H1 (cell line): Measurements from ENCODE around the gene GIPC2. TPM values are rescaled to one million over a fixed set of nuclear protein-coding genes. Genes with fewer than 3 reads are reported as not detected.

Experiments used
- CTCF ChIA-PET: fragments of 300-600 bp; sonication (Branson Sonifier 250); formaldehyde crosslinking; loops from one replicate; lab custom pipeline; 2021; ENCODE audit not compliant: partially characterized antibody; lab: Charles Lee
- POLR2A ChIA-PET: fragments of 300-600 bp; sonication (Branson Sonifier 250); formaldehyde crosslinking; loops from one replicate; lab custom pipeline; 2021; ENCODE audit warnings: inconsistent platforms; ENCODE audit not compliant: partially characterized antibody; lab: Charles Lee
- DNase-seq, 2 experiments: peaks; one replicate each; pipeline versions ENCODE4 v3.0.0 to v3.0.0-alpha.2; 2010 to 2022; ENCODE audit warnings: low spot score in 2 of 2, low read depth in 1 of 2, mixed read lengths in 1 of 2
- FAIRE-seq: peaks from 2 replicates; lab custom pipeline; 2011; peaks lifted over from hg19 to GRCh38; lab: Jason Lieb, UNC
- H2AFZ ChIP-seq: 2 replicates; pipeline ENCODE4 v1.8.1; 2012; ENCODE audit warnings: low read length, inconsistent platforms
- H2AK5ac ChIP-seq: 2 replicates; pipeline ENCODE4 v1.6.1; 2013; ENCODE audit warnings: low read depth, low read length
- H2BK120ac ChIP-seq: replicated peaks from 2 replicates; pipeline ENCODE3; 2013; ENCODE audit warnings: low read depth, low read length, inconsistent platforms
- H2BK12ac ChIP-seq: 2 replicates; pipeline ENCODE4 v1.6.1; 2013; ENCODE audit warnings: low read depth, low read length
- H2BK15ac ChIP-seq: 2 replicates; pipeline ENCODE4 v1.6.1; 2013; ENCODE audit warnings: low read length
- H2BK20ac ChIP-seq: 2 replicates; pipeline ENCODE4 v1.6.1; 2013; ENCODE audit warnings: low read length
- H2BK5ac ChIP-seq: 2 replicates; pipeline ENCODE4 v1.6.1; 2013; ENCODE audit warnings: low read depth, low read length
- H3K14ac ChIP-seq: 2 replicates; pipeline ENCODE4 v1.6.1; 2013; ENCODE audit warnings: inconsistent platforms; ENCODE audit not compliant: insufficient read length
- H3K18ac ChIP-seq: 2 replicates; pipeline ENCODE4 v1.6.1; 2013; ENCODE audit warnings: low read length; ENCODE audit errors: extremely low read depth
- H3K23ac ChIP-seq: 2 replicates; pipeline ENCODE4 v1.6.1; 2013; ENCODE audit warnings: inconsistent platforms; ENCODE audit not compliant: insufficient read length
- H3K23me2 ChIP-seq: 2 replicates; pipeline ENCODE4 v1.6.1; 2013; ENCODE audit warnings: low read depth, low read length
- H3K27ac ChIP-seq: 2 replicates; pipeline ENCODE4 v1.6.1; 2011; ENCODE audit warnings: low read depth, low read length, inconsistent platforms
- H3K27me3 ChIP-seq, 4 experiments: replicated peaks in 1 of 4; 1 replicate in 1 of 4; 2 replicates in 3 of 4; pipeline versions ENCODE4 v1.6.1 to v1.8.1; 2011 to 2013; ENCODE audit warnings: low read length in 3 of 4, mild to moderate bottlenecking in 3 of 4, inconsistent platforms in 2 of 4, mixed read lengths in 2 of 4, moderate library complexity in 1 of 4; ENCODE audit not compliant: control insufficient read depth in 3 of 4, insufficient read depth in 3 of 4; ENCODE audit errors: extremely low read depth in 1 of 4
- H3K36me3 ChIP-seq, 4 experiments: 2 replicates each; pipeline versions ENCODE4 v1.6.1 to v1.8.1; 2011 to 2013; ENCODE audit warnings: mild to moderate bottlenecking in 4 of 4, low read length in 3 of 4, moderate library complexity in 2 of 4, control low read depth in 1 of 4, inconsistent platforms in 1 of 4; ENCODE audit not compliant: insufficient read depth in 4 of 4, control insufficient read depth in 2 of 4
- H3K4ac ChIP-seq: replicated peaks from 2 replicates; pipeline ENCODE3; 2013; ENCODE audit warnings: low read length, low read depth, mixed read lengths, inconsistent platforms; ENCODE audit not compliant: insufficient read length
- H3K4me1 ChIP-seq, 4 experiments: replicated peaks in 1 of 4; 1 replicate in 1 of 4; 2 replicates in 3 of 4; pipeline versions ENCODE4 v1.6.1 to v1.8.1; 2011 to 2013; ENCODE audit warnings: low read length in 3 of 4, inconsistent platforms in 2 of 4, mixed read lengths in 1 of 4; ENCODE audit not compliant: insufficient read depth in 4 of 4, control insufficient read depth in 3 of 4
- H3K4me2 ChIP-seq, 2 experiments: 2 replicates each; pipeline versions ENCODE4 v1.6.1 to v1.8.1; 2011 to 2013; ENCODE audit warnings: low read depth in 2 of 2, low read length in 2 of 2, control low read depth in 1 of 2, inconsistent platforms in 1 of 2, mild to moderate bottlenecking in 1 of 2; ENCODE audit not compliant: insufficient read depth in 1 of 2
- H3K4me3 ChIP-seq, 4 experiments: fragments of 200-600, 300-600 bp in 1 of 4; sonication (generic), shearing (Covaris generic), sonication (Bioruptor Twin) in 1 of 4; 2 replicates each; pipeline versions ENCODE4 v1.5.1 to v1.8.1; 2011 to 2016; ENCODE audit warnings: low read length in 4 of 4, low read depth in 3 of 4, control low read depth in 2 of 4, inconsistent platforms in 2 of 4, mild to moderate bottlenecking in 2 of 4, mixed read lengths in 1 of 4, moderate library complexity in 1 of 4; ENCODE audit not compliant: insufficient read depth in 2 of 4; ENCODE audit errors: extremely low read depth in 1 of 4
- H3K56ac ChIP-seq: replicated peaks from 2 replicates; pipeline ENCODE3; 2013; ENCODE audit warnings: low read depth, mild to moderate bottlenecking, mixed read lengths, low read length, inconsistent platforms; ENCODE audit not compliant: insufficient read length
- H3K79me1 ChIP-seq: 2 replicates; pipeline ENCODE4 v1.6.1; 2013; ENCODE audit warnings: low read depth, low read length, control low read depth
- H3K79me2 ChIP-seq, 2 experiments: 2 replicates each; pipeline versions ENCODE4 v1.6.1 to v1.8.1; 2012 to 2013; ENCODE audit warnings: low read length in 2 of 2, mild to moderate bottlenecking in 2 of 2, inconsistent platforms in 1 of 2; ENCODE audit not compliant: insufficient read depth in 2 of 2, control insufficient read depth in 1 of 2
- H3K9ac ChIP-seq, 4 experiments: replicated peaks in 1 of 4; 1 replicate in 1 of 4; 2 replicates in 3 of 4; pipeline versions ENCODE4 v1.6.1 to v1.8.1; 2011 to 2013; ENCODE audit warnings: low read depth in 3 of 4, low read length in 3 of 4, control low read depth in 2 of 4, mild to moderate bottlenecking in 2 of 4, moderate library complexity in 2 of 4, inconsistent platforms in 1 of 4; ENCODE audit errors: extremely low read depth in 1 of 4
- H3K9me3 ChIP-seq, 2 experiments: 2 replicates each; pipeline versions ENCODE4 v1.6.1 to v1.8.1; 2012 to 2013; ENCODE audit warnings: mild to moderate bottlenecking in 2 of 2, moderate library complexity in 2 of 2, control low read depth in 1 of 2, inconsistent platforms in 1 of 2, low read depth in 1 of 2, low read length in 1 of 2, mixed read lengths in 1 of 2; ENCODE audit not compliant: insufficient read depth in 2 of 2
- H4K20me1 ChIP-seq, 2 experiments: replicated peaks in 1 of 2; 2 replicates each; pipeline versions ENCODE3 to v1.8.1; 2011 to 2013; ENCODE audit warnings: inconsistent platforms in 2 of 2, low read length in 2 of 2, mild to moderate bottlenecking in 1 of 2; ENCODE audit not compliant: insufficient read depth in 2 of 2, control insufficient read depth in 1 of 2
- H4K5ac ChIP-seq: 2 replicates; pipeline ENCODE4 v1.6.1; 2013; ENCODE audit warnings: low read length, low read depth, mixed read lengths, inconsistent platforms; ENCODE audit not compliant: insufficient read length
- H4K8ac ChIP-seq: 2 replicates; pipeline ENCODE4 v1.8.0; 2013; ENCODE audit warnings: mild to moderate bottlenecking, moderate library complexity, low read length, inconsistent platforms; ENCODE audit not compliant: insufficient read depth; ENCODE audit errors: extremely low read depth
- H4K91ac ChIP-seq: replicated peaks from 2 replicates; pipeline ENCODE3; 2013; ENCODE audit warnings: low read length, mixed read lengths, inconsistent platforms; ENCODE audit not compliant: insufficient read length
- CBX5 ChIP-seq: fragments of 300-800, 300-1000 bp; sonication (generic); IDR thresholded peaks from 2 replicates; pipeline ENCODE4 v1.7.1; 2016; ENCODE audit warnings: antibody characterized with exemption, low read length, low read depth
- CBX8 ChIP-seq: fragments of 300-800, 300-1000 bp; sonication (generic); IDR thresholded peaks from 2 replicates; pipeline ENCODE4 v1.7.1; 2016; ENCODE audit warnings: low read depth, low read length, borderline replicate concordance
- CEBPB ChIP-seq: IDR thresholded peaks from 2 replicates; pipeline ENCODE4 v1.6.1; 2012; ENCODE audit warnings: low read depth, low read length
- SIN3A ChIP-seq, 2 experiments: IDR thresholded peaks in 1 of 2; conservative IDR thresholded peaks in 1 of 2; 2 replicates each; pipeline ENCODE4 v1.6.1; 2011 to 2012; ENCODE audit warnings: low read length in 2 of 2, improper control_type of control experiment in 1 of 2, low read depth in 1 of 2, mild to moderate bottlenecking in 1 of 2
- WGBS, 2 experiments: shearing (Covaris generic) in 1 of 2; methylation state at CpG; one replicate each; pipeline versions ENCODE4 v1.1.6 to v1.1.7; 2013 to 2015; ENCODE audit warnings: low lambda C conversion rate in 2 of 2, mixed read lengths in 2 of 2, inconsistent platforms in 1 of 2, low coverage in 1 of 2, missing lambda C conversion rate in 1 of 2; ENCODE audit not compliant: insufficient replicate concordance in 2 of 2, insufficient coverage in 1 of 2, insufficient read length in 1 of 2; ENCODE audit errors: extremely low coverage in 1 of 2, missing lambda C conversion rate in 1 of 2; 5-methylcytosine and 5-hydroxymethylcytosine counted together
- polyA plus RNA-seq, 7 experiments: library from polyadenylated mRNA; depleted of rRNA in 3 of 7; stranded (reverse) in 5 of 7; unstranded in 2 of 7; fragments of >200 nt in 5 of 7; fragments of 200-250 nt in 2 of 7; gene quantifications; 1 replicate in 5 of 7; 2 replicates in 1 of 7; 4 replicates in 1 of 7; pipeline versions ENCODE4 v1.2.1 to v1.2.3, GENCODE V29; 2011 to 2013; ENCODE audit warnings: missing spikeins in 2 of 7, mixed read lengths in 2 of 7
- total RNA-seq: library from RNA; stranded (reverse); fragmentation: NEBNext Ultra II Directional; extraction: Animal tissue kit (Norgen Biotek cat#: 25700); gene quantifications from 2 replicates; pipeline ENCODE4 v1.2.1, GENCODE V29; 2021

The GIPC2 gene
- total and polyA plus RNA-seq, 2 of the 8 experiments (the other 6 are each of a cell fraction or from before 2014, with no cell fraction given) = 0.29 to 0.69 TPM

DNA sequence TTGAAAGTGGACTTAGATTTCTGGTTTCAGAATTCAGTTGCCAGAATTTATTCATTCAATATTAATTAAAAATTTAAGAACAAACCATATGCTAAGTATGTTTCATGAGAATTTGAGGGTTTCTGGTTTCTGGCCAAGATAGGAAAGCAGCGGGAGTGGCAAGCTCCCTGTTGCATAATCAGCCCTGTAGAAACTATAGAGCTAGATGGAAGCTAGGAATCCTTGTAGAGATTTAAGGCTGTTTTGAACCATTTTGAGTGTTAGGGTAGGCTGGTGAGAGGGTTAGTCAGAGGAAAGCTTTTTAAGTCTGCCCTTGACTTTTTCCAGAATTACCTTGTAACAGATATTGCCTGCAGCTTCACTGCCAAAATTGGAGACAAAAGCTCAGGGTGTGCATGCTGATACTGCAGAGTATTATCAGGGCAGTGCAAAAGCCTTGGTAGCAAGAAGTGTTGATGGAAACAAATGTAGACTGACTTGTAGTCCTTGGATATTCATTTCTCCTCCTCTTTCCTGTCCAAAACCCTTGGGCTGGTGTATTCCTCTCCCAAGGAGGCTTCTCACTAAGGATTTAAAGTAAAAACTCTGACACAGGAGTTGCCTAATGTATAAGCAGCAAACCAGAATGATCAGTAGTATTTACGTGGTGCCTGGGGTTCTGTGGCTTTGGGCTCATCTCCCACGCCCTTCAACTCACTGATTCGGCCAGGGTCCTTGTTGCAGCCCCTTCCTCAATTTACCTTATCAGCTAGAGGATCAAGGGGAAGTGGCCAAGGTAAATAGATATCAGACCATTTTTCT is 12.6 kb upstream of the GIPC2 start:
- Histone ChIP-seq H3K9ac (no peak overlapping the region), H4K20me1 (no peaks in the 10 kb centered on the region), H3K56ac (no peak overlapping the region), H2AK5ac (no peak overlapping the region), H4K91ac (no peak overlapping the region), H3K4me1 (no peaks in the 10 kb centered on the region), H3K14ac (no peak overlapping the region), H3K79me2 (no peaks in the 10 kb centered on the region), H2BK120ac (no peak overlapping the region)
- FAIRE-seq = no peak
- TF ChIP-seq SIN3A (conservative IDR thresholded peaks at IDR 0.05 in 1 of 2, IDR thresholded peaks at IDR 0.05 in 1 of 2; ENCODE audit: low read depth in 1 of 2, low read length in 2 of 2) (no peak), CBX8 (no peak), CEBPB (peak; percentile 38; the same call in 1 of the 2 replicates), CBX5 (no peak)
- TF ChIP-seq, all 59 proteins: peak for 1
- Histone ChIP-seq H3K27ac (no peak overlapping the region), H3K18ac (no peak overlapping the region), H3K23ac (no peak overlapping the region), H2BK12ac (no peak overlapping the region), H3K4me2 (no peak overlapping the region), H3K36me3 (no peaks in the 10 kb centered on the region), H2AFZ (peak overlapping the region; percentile 30; the same call in 1 of the 2 replicates), H3K23me2 (no peaks in the 10 kb centered on the region), H3K79me1 (no peaks in the 10 kb centered on the region), H2BK15ac (no peak overlapping the region), H4K5ac (no peak overlapping the region), H4K8ac (no peak overlapping the region), H3K4me3 (no peak overlapping the region), H3K9me3 (no peaks in the 10 kb centered on the region), H2BK20ac (no peak overlapping the region), H3K27me3 (no peaks in the 10 kb centered on the region), H2BK5ac (no peak overlapping the region), H3K4ac (no peak overlapping the region)
- ChIA-PET POLR2A (interaction anchor here (1.3 to 3.2 kb wide), 4 partner anchors 11 to 54 kb away, joined by 3 to 14 read pairs (median 8); partner anchors contain the start of genes DNAJB4 and FUBP1), CTCF (interaction anchor here (1.1 to 2.2 kb wide), 4 partner anchors 9 to 81 kb away, joined by 3 to 12 read pairs (median 4); no protein-coding TSS in a partner anchor)
- 87% methylated on average over 4 of the region's 4 CpGs; no CpG with 5 or more reads in 1 of the 2 experiments for WGBS, 2 experiments
- no peak for DNase-seq
